KMS-11 (cell line): ENCODE measurements around the gene PNKP.

Source experiments
- H2AFZ ChIP-seq: fragments of 200-600 bp; sonication (generic); 2 replicates; pipeline ENCODE4 v1.6.1; 2016; ENCODE audit warnings: antibody characterized with exemption, mixed run types, low read depth
- H3K27ac ChIP-seq: fragments of 200-600 bp; sonication (generic); 2 replicates; pipeline ENCODE4 v1.6.1; 2016; ENCODE audit warnings: mild to moderate bottlenecking, mixed run types
- H3K27me3 ChIP-seq: fragments of 200-600 bp; sonication (generic); 2 replicates; pipeline ENCODE4 v1.6.1; 2017; ENCODE audit warnings: mild to moderate bottlenecking, low read depth, mixed run types, moderate library complexity; ENCODE audit not compliant: insufficient read depth
- H3K36me3 ChIP-seq: fragments of 200-600 bp; sonication (generic); 2 replicates; pipeline ENCODE4 v1.6.1; 2017; ENCODE audit warnings: mild to moderate bottlenecking, mixed run types; ENCODE audit not compliant: insufficient read depth
- H3K4me1 ChIP-seq: fragments of 200-600 bp; sonication (generic); 2 replicates; pipeline ENCODE4 v1.6.1; 2016; ENCODE audit warnings: mild to moderate bottlenecking, low read depth, mixed run types; ENCODE audit not compliant: poor library complexity, severe bottlenecking
- H3K4me2 ChIP-seq: fragments of 200-600 bp; sonication (generic); 2 replicates; pipeline ENCODE4 v1.7.0; 2016; ENCODE audit warnings: mild to moderate bottlenecking, mixed run types
- H3K4me3 ChIP-seq: fragments of 200-600 bp; sonication (generic); IDR thresholded peaks from 2 replicates; pipeline ENCODE4 v1.6.1; 2017; ENCODE audit warnings: low read depth, low read length, mixed read lengths; ENCODE audit not compliant: insufficient read depth
- H3K79me2 ChIP-seq: fragments of 200-600 bp; sonication (generic); 2 replicates; pipeline ENCODE4 v1.6.1; 2016; ENCODE audit warnings: low read depth, mixed run types; ENCODE audit not compliant: insufficient read depth
- H3K9ac ChIP-seq: fragments of 200-600 bp; sonication (generic); 2 replicates; pipeline ENCODE4 v1.6.1; 2016; ENCODE audit warnings: mild to moderate bottlenecking, mixed run types
- H4K20me1 ChIP-seq: fragments of 200-600 bp; sonication (generic); 2 replicates; pipeline ENCODE4 v1.6.1; 2016; ENCODE audit warnings: mild to moderate bottlenecking, mixed run types; ENCODE audit not compliant: insufficient read depth
- TF ChIP-seq, protein P1 (sequence below): fragments of 200-600 bp; sonication (generic); conservative IDR thresholded peaks from 2 replicates; pipeline ENCODE4 v1.6.1; 2017; ENCODE audit warnings: low read depth, mild to moderate bottlenecking, antibody characterized with exemption, low read length, moderate library complexity, mixed read lengths

Gene PNKP

DNA sequence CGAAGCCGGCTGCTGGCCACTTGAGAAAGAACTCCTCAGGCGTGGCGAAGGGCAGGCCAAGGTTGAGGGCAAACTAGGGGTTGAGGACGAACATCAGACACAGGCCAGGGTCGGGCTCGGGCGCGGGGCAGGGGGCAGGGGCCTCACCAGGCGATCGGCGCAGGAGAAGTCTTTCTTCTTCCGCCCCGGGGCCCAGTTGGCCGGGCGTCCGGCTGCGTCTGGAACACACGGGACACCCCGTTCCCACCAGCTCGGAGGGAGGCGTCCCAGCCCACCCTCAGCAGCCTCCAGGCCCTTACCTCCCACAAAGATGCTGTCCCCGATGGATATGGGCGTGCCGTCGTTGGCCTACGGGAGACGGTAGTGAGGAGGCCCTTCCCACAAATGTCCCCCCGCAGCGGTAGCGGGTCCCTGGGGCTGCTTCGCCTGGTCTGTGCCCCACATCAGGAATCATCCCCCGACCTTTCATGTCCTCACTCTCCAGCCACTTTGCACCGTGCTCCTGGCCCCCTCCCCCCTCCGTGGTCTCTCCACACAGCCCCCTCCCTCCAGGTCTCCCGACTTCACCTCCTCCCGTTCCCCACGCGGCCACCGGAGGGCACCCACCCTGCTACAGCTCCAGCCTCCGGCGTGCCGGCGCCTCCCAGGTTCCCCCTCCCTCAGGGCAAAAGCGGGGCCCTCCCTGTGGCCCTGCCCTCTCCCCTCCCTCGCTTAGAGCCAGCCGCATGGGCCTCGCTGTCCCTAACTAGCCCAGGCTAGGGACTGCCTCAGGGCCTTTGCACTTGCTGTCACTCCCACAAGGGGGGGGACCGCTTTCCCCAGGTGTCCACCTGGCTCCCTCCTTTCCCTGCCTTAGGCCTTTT, 4.8 kb downstream of the PNKP start:
- peaks cover 5% of the 10 kb centered on the region; the same call in 1 of the 2 replicates for H3K36me3 ChIP-seq
- no peaks in the 10 kb centered on the region for H3K27me3 ChIP-seq
- no peaks in the 10 kb centered on the region for H4K20me1 ChIP-seq
- TF ChIP-seq, protein P1, sequence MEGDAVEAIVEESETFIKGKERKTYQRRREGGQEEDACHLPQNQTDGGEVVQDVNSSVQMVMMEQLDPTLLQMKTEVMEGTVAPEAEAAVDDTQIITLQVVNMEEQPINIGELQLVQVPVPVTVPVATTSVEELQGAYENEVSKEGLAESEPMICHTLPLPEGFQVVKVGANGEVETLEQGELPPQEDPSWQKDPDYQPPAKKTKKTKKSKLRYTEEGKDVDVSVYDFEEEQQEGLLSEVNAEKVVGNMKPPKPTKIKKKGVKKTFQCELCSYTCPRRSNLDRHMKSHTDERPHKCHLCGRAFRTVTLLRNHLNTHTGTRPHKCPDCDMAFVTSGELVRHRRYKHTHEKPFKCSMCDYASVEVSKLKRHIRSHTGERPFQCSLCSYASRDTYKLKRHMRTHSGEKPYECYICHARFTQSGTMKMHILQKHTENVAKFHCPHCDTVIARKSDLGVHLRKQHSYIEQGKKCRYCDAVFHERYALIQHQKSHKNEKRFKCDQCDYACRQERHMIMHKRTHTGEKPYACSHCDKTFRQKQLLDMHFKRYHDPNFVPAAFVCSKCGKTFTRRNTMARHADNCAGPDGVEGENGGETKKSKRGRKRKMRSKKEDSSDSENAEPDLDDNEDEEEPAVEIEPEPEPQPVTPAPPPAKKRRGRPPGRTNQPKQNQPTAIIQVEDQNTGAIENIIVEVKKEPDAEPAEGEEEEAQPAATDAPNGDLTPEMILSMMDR = no peak
- H3K4me3 ChIP-seq = no peak overlapping the region
- no peak overlapping the region for H3K4me2 ChIP-seq
- no peak overlapping the region for H2AFZ ChIP-seq
- H3K9ac ChIP-seq = no peak overlapping the region
- peaks cover 10% of the 10 kb centered on the region for H3K4me1 ChIP-seq
- H3K27ac ChIP-seq = no peak overlapping the region
- 0 out of 2 replicates have a peak, but pooled peaks cover 8% of the 10 kb centered on the region for H3K79me2 ChIP-seq

DNA sequence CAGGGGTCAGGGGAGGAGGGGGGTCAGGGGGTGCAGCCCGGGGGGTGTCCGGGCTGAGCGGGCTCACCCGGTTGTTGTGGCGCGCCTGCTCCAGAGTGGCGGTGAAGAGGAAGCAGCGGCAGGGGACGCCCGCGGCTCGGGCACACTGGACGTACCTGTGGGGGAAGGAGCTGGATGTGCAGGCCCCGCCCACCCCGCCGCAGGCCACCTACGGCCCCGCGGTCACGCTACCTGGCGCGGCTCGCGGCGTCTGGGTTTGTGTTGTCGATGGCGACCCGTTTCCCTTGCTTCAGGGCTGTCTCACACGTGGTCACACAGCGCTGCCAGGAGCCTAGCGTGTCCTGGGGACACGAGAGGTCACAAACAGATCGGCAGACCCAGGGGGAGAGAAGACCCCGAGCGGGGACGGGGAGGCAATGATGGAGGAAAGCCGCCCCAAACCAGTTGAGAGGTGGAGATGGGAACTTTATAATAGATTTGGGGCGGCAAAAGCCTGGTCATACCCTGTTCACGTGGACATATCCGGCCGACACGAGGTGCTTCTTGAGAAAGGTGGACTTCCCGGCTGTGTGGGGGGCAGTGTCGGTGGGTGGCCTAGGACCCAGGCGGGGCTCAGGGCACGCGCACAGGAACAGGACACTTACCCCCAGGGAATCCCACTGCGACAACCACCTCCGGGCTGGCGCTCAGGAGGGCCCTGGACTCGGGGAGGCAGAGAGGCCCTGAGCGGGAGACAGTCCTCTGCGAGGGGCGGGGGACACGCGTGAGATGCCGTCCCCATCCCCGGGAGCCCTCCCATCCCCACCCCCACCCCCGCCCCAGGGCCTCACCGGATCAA, 5.6 kb downstream of the PNKP start:
- H4K20me1 ChIP-seq = no peaks in the 10 kb centered on the region
- peaks cover 9% of the 10 kb centered on the region for H3K4me1 ChIP-seq
- no peak overlapping the region for H3K27ac ChIP-seq
- H2AFZ ChIP-seq = no peak overlapping the region
- no peaks in the 10 kb centered on the region for H3K27me3 ChIP-seq
- H3K4me2 ChIP-seq = no peak overlapping the region
- H3K79me2 ChIP-seq = 0 out of 2 replicates have a peak, but pooled peaks cover 8% of the 10 kb centered on the region
- TF ChIP-seq, protein P1 = no peak
- peaks cover 5% of the 10 kb centered on the region; the same call in 1 of the 2 replicates for H3K36me3 ChIP-seq
- H3K9ac ChIP-seq = no peak overlapping the region
- H3K4me3 ChIP-seq = no peak overlapping the region

- Histone ChIP-seq H3K36me3 (peaks cover 5% of the 10 kb centered on the region; the same call in 1 of the 2 replicates), H3K79me2 (0 out of 2 replicates have a peak, but pooled peaks cover 4% of the 10 kb centered on the region), H3K4me1 (peaks cover 5% of the 10 kb centered on the region), H3K4me3 (no peak overlapping the region), H4K20me1 (no peaks in the 10 kb centered on the region), H3K27ac (no peak overlapping the region), H3K27me3 (no peaks in the 10 kb centered on the region), H2AFZ (no peak overlapping the region), H3K9ac (no peak overlapping the region), H3K4me2 (no peak overlapping the region)
- TF ChIP-seq, protein P1 = no peak
These were observed 6.3 kb downstream of the PNKP start for GRCh38 chr19:49861107-49861506.

GRCh38 chr19:49860336-49861102, 6.9 kb downstream of the PNKP start:
- peaks cover 5% of the 10 kb centered on the region; the same call in 1 of the 2 replicates for H3K36me3 ChIP-seq
- TF ChIP-seq, protein P1 = no peak
- H3K4me3 ChIP-seq = no peak overlapping the region
- H3K27ac ChIP-seq = no peak overlapping the region
- H3K79me2 ChIP-seq = no peaks in the 10 kb centered on the region
- no peaks in the 10 kb centered on the region for H3K27me3 ChIP-seq
- no peak overlapping the region for H3K9ac ChIP-seq
- H2AFZ ChIP-seq = no peak overlapping the region
- H3K4me1 ChIP-seq = no peaks in the 10 kb centered on the region
- H3K4me2 ChIP-seq = no peak overlapping the region
- H4K20me1 ChIP-seq = no peaks in the 10 kb centered on the region
